AG04450 (cell line): ENCODE results near the gene KCNQ4. TPM values are rescaled to one million over a fixed set of nuclear protein-coding genes. Genes with fewer than 3 reads are reported as not detected.

Experiments
- CTCF ChIA-PET: fragments of 300-600, 350-600 bp; formaldehyde crosslinking; extraction: SDS; loops from one replicate; lab custom pipeline; 2022; ENCODE audit warnings: antibody characterized with exemption, inconsistent platforms; lab: Charles Lee
- POLR2A ChIA-PET: fragments of 350-600 bp; formaldehyde crosslinking; extraction: SDS; loops from one replicate; lab custom pipeline; 2021; ENCODE audit warnings: antibody characterized with exemption, inconsistent platforms; lab: Yijun Ruan, JAX
- DNase-seq: peaks from one replicate; pipeline ENCODE4 v3.0.0-alpha.2; 2011; ENCODE audit warnings: low read depth, low spot score
- H3K27ac ChIP-seq: one replicate; pipeline ENCODE4 v1.5.1; 2012; ENCODE audit warnings: low read depth, low read length, control low read depth
- H3K27me3 ChIP-seq: one replicate; pipeline ENCODE4 v1.6.0; 2012; ENCODE audit warnings: low read length; ENCODE audit not compliant: control insufficient read depth, insufficient read depth
- H3K4me3 ChIP-seq: 2 replicates; pipeline ENCODE4 v1.5.1; 2011; ENCODE audit warnings: mild to moderate bottlenecking, low read depth, low read length, control low read depth
- H3K9me3 ChIP-seq: 2 replicates; pipeline ENCODE4 v1.5.1; 2012; ENCODE audit warnings: low read length; ENCODE audit not compliant: control insufficient read depth, insufficient read depth
- CTCF ChIP-seq: IDR thresholded peaks from 2 replicates; pipeline ENCODE4 v1.5.1; 2011; ENCODE audit warnings: low read depth, low read length, control low read depth, inconsistent platforms
- polyA plus RNA-seq: library from polyadenylated mRNA; depleted of rRNA; stranded (reverse); fragments of >200 nt; gene quantifications from 2 replicates; pipeline ENCODE4 v1.2.3, GENCODE V29; 2011

The KCNQ4 gene
- polyA plus RNA-seq, 1 experiment, result not detected

- TF ChIP-seq CTCF, result no peak
- CTCF ChIA-PET, result interaction anchor here (2.9 kb wide), 1 partner anchor 20 kb away, joined by 11 read pairs; no protein-coding TSS in a partner anchor
- POLR2A ChIA-PET, result no interaction called here
- H3K27ac ChIP-seq, result no peak overlapping the region
- H3K27me3 ChIP-seq, result no peaks in the 10 kb centered on the region
- no peak overlapping the region for H3K4me3 ChIP-seq
- no peaks in the 10 kb centered on the region for H3K9me3 ChIP-seq
- no peak for DNase-seq
These were observed 29.4 kb upstream of the KCNQ4 start for GRCh38 chr1:40754201-40754600.

- TF ChIP-seq CTCF, result no peak
- Histone ChIP-seq H3K9me3 (no peaks in the 10 kb centered on the region), H3K27me3 (no peaks in the 10 kb centered on the region), H3K27ac (no peak overlapping the region), H3K4me3 (no peak overlapping the region)
- ChIA-PET POLR2A (interaction anchor here (1.2 kb wide), 1 partner anchor 63 kb away, joined by 3 read pairs; no protein-coding TSS in a partner anchor), CTCF (interaction anchor here (1.0 to 2.9 kb wide), 2 partner anchors 19 to 95 kb away, joined by 3 to 11 read pairs; no protein-coding TSS in a partner anchor)
- DNase-seq, result no peak
These were observed 28.5 kb upstream of the KCNQ4 start for GRCh38 chr1:40755067-40755466.

GRCh38 chr1:40756523-40756922, 27.1 kb upstream of the KCNQ4 start:
- Histone ChIP-seq H3K27me3 (no peaks in the 10 kb centered on the region), H3K27ac (no peak overlapping the region), H3K4me3 (no peak overlapping the region), H3K9me3 (no peaks in the 10 kb centered on the region)
- DNase-seq, result no peak
- TF ChIP-seq CTCF, result no peak
- POLR2A ChIA-PET, result interaction anchor here (1.2 kb wide), 1 partner anchor 64 kb away, joined by 3 read pairs; no protein-coding TSS in a partner anchor
- CTCF ChIA-PET, result interaction anchor here (0.9 to 1.4 kb wide), 2 partner anchors 9 to 18 kb away, joined by 4 to 7 read pairs; no protein-coding TSS in a partner anchor

- no peak for DNase-seq
- TF ChIP-seq CTCF, result no peak
- Histone ChIP-seq H3K27me3 (no peaks in the 10 kb centered on the region), H3K27ac (no peak overlapping the region), H3K9me3 (no peaks in the 10 kb centered on the region), H3K4me3 (no peak overlapping the region)
- ChIA-PET POLR2A (no interaction called here), CTCF (interaction anchor here (1.6 kb wide), 1 partner anchor 17 kb away, joined by 4 read pairs; no protein-coding TSS in a partner anchor)
These were observed 26.5 kb upstream of the KCNQ4 start for GRCh38 chr1:40757084-40757483.

GRCh38 chr1:40758004-40758403, 25.6 kb upstream of the KCNQ4 start:
- CTCF ChIA-PET, result interaction anchor here (1.6 kb wide), 1 partner anchor 17 kb away, joined by 4 read pairs; no protein-coding TSS in a partner anchor
- DNase-seq, result no peak
- Histone ChIP-seq H3K27ac (no peak overlapping the region), H3K27me3 (no peaks in the 10 kb centered on the region), H3K9me3 (no peaks in the 10 kb centered on the region), H3K4me3 (no peak overlapping the region)
- no peak for TF ChIP-seq CTCF
- POLR2A ChIA-PET, result no interaction called here
